HCT116 (cell line): ENCODE results near the gene PRSS56. TPM values are rescaled to one million over a fixed set of nuclear protein-coding genes. Genes with fewer than 3 reads are reported as not detected.

Experiments
- ATAC-seq: fragments of 200-7000 bp; cut with Tn5 transposase; 2 replicates; pipeline ENCODE4 v1.9.1; 2020; ENCODE audit warnings: mild to moderate bottlenecking, moderate library complexity
- BruUV-seq: library from RNA; stranded (reverse); fragments of 400-500 nt; replicated peaks from 2 replicates; lab custom pipeline; 2021; lab: Mats Ljungman, UMichigan
- CTCF ChIA-PET: fragments of 300-600 bp; sonication (Branson Sonifier 250); formaldehyde crosslinking; loops from one replicate; lab custom pipeline; 2021; ENCODE audit warnings: antibody characterized with exemption; lab: Charles Lee
- POLR2A ChIA-PET: fragments of 300-600, 350-600 bp; sonication (Branson Sonifier 250); formaldehyde crosslinking; loops from one replicate; lab custom pipeline; 2021; ENCODE audit warnings: antibody characterized with exemption; lab: Charles Lee
- RAD21 ChIA-PET, 2 experiments: fragments of 300-600 bp; sonication (Branson Sonifier 250); formaldehyde crosslinking; loops; one replicate each; lab custom pipeline; 2023; ENCODE audit warnings: low total read pairs in 2 of 2; ENCODE audit not compliant: uncharacterized antibody in 2 of 2, unreplicated experiment in 2 of 2, low non-redundant PET in 1 of 2; lab: Charles Lee
- DNase-seq: peaks from one replicate; pipeline ENCODE4 v3.0.0-alpha.2; 2010; ENCODE audit warnings: low read depth, low spot score
- H2AFZ ChIP-seq: fragments of 200-600 bp; shearing (Covaris generic), sonication (generic); 2 replicates; pipeline ENCODE4 v1.6.1; 2017; ENCODE audit warnings: low read depth, mixed run types, mixed read lengths, antibody characterized with exemption, low read length; ENCODE audit not compliant: poor library complexity, severe bottlenecking
- H3K27ac ChIP-seq: 2 replicates; pipeline ENCODE4 v1.5.1; 2012; ENCODE audit warnings: low read depth, low read length
- H3K27me3 ChIP-seq: fragments of 200-600 bp; sonication (generic); 2 replicates; pipeline ENCODE4 v1.6.1; 2016; ENCODE audit warnings: mixed run types, low read length, mixed read lengths; ENCODE audit not compliant: insufficient read depth
- H3K36me3 ChIP-seq, 2 experiments: fragments of 200-500 bp in 1 of 2; fragments of 200-600 bp in 1 of 2; sonication (Bioruptor generic) in 1 of 2; sonication (generic) in 1 of 2; 2 replicates each; pipeline versions ENCODE4 v1.5.1 to v1.6.1; 2014 to 2016; ENCODE audit warnings: low read length in 2 of 2, inconsistent platforms in 1 of 2, mixed read lengths in 1 of 2, mixed run types in 1 of 2; ENCODE audit not compliant: insufficient read depth in 2 of 2, control insufficient read depth in 1 of 2
- H3K4me1 ChIP-seq, 2 experiments: fragments of 200-600 bp in 1 of 2; sonication (generic) in 1 of 2; 2 replicates each; pipeline versions ENCODE4 v1.5.1 to v1.6.1; 2012 to 2017; ENCODE audit warnings: low read length in 2 of 2, inconsistent platforms in 1 of 2, mild to moderate bottlenecking in 1 of 2, mixed read lengths in 1 of 2, mixed run types in 1 of 2, moderate library complexity in 1 of 2; ENCODE audit not compliant: insufficient read depth in 2 of 2, control insufficient read depth in 1 of 2
- H3K4me2 ChIP-seq: fragments of 200-600 bp; sonication (generic); 2 replicates; pipeline ENCODE4 v1.6.1; 2017; ENCODE audit warnings: mixed run types, low read length, mixed read lengths
- H3K4me3 ChIP-seq, 2 experiments: fragments of 200-600 bp in 1 of 2; sonication (generic) in 1 of 2; replicated peaks in 1 of 2; 2 replicates each; pipeline ENCODE4 v1.5.1; 2011 to 2016; ENCODE audit warnings: low read length in 2 of 2, control low read depth in 1 of 2, low read depth in 1 of 2, mild to moderate bottlenecking in 1 of 2, mixed read lengths in 1 of 2, mixed run types in 1 of 2
- H3K79me2 ChIP-seq: fragments of 200-600 bp; sonication (generic); 2 replicates; pipeline ENCODE4 v1.6.1; 2017; ENCODE audit warnings: mild to moderate bottlenecking, mixed run types, low read length, moderate library complexity, mixed read lengths; ENCODE audit not compliant: insufficient read depth
- H3K9ac ChIP-seq: fragments of 200-600 bp; sonication (generic); 2 replicates; pipeline ENCODE4 v1.6.1; 2016; ENCODE audit warnings: low read length, mixed read lengths
- H3K9me2 ChIP-seq: fragments of 200-600 bp; sonication (generic), shearing (Covaris generic); 2 replicates; pipeline ENCODE4 v1.6.1; 2017; ENCODE audit warnings: mixed run types, mild to moderate bottlenecking, moderate library complexity; ENCODE audit not compliant: insufficient read depth
- H3K9me3 ChIP-seq, 2 experiments: fragments of 200-500 bp in 1 of 2; fragments of 200-600 bp in 1 of 2; sonication (Bioruptor generic) in 1 of 2; sonication (generic) in 1 of 2; 2 replicates each; pipeline ENCODE4 v1.6.1; 2014 to 2017; ENCODE audit warnings: low read length in 2 of 2, mixed read lengths in 2 of 2, inconsistent platforms in 1 of 2, low read depth in 1 of 2, mild to moderate bottlenecking in 1 of 2, mixed run types in 1 of 2, moderate library complexity in 1 of 2; ENCODE audit not compliant: control insufficient read depth in 1 of 2, insufficient read depth in 1 of 2
- H4K20me1 ChIP-seq: fragments of 200-600 bp; sonication (generic), shearing (Covaris generic); 2 replicates; pipeline ENCODE4 v1.6.1; 2017; ENCODE audit warnings: mixed run types, mild to moderate bottlenecking, moderate library complexity; ENCODE audit not compliant: insufficient read depth
- CEBPB ChIP-seq: IDR thresholded peaks from 2 replicates; pipeline ENCODE4 v1.6.1; 2012; ENCODE audit warnings: low read depth
- CTCF ChIP-seq, 3 experiments: fragments of 200-600 bp in 1 of 3; sonication (generic) in 1 of 3; IDR thresholded peaks in 2 of 3; conservative IDR thresholded peaks in 1 of 3; 2 replicates each; pipeline ENCODE4 v1.5.1; 2012 to 2017; ENCODE audit warnings: low read depth in 2 of 3, low read length in 2 of 3, antibody characterized with exemption in 1 of 3, borderline replicate concordance in 1 of 3, control low read depth in 1 of 3, mild to moderate bottlenecking in 1 of 3, mixed read lengths in 1 of 3, mixed run types in 1 of 3, moderate library complexity in 1 of 3; ENCODE audit not compliant: insufficient read depth in 1 of 3
- EZH2phosphoT487 ChIP-seq: fragments of 200-600 bp; IDR thresholded peaks from 2 replicates; pipeline ENCODE4 v1.6.1; 2018; ENCODE audit warnings: antibody characterized with exemption, borderline replicate concordance
- FOSL1 ChIP-seq: IDR thresholded peaks from 2 replicates; pipeline ENCODE4 v1.6.1; 2012; ENCODE audit warnings: low read depth
- POLR2A ChIP-seq: IDR thresholded peaks from 2 replicates; pipeline ENCODE4 v1.7.0; 2011; ENCODE audit warnings: borderline replicate concordance; ENCODE audit not compliant: insufficient read depth, insufficient read length; ENCODE audit errors: extremely low read depth
- POLR2AphosphoS5 ChIP-seq: IDR thresholded peaks from 2 replicates; pipeline ENCODE4 v1.6.1; 2011; ENCODE audit warnings: mild to moderate bottlenecking, low read depth, low read length, moderate library complexity
- TCF7L2 ChIP-seq: IDR thresholded peaks from 2 replicates; pipeline ENCODE4 v1.7.0; 2011; ENCODE audit warnings: borderline replicate concordance, inconsistent platforms; ENCODE audit not compliant: insufficient read depth, insufficient read length; ENCODE audit errors: extremely low read depth
- ZFX ChIP-seq: fragments of 450-650 bp; IDR thresholded peaks from 2 replicates; pipeline ENCODE4 v1.6.1; 2017
- ZNF274 ChIP-seq: fragments of 200-500 bp; sonication (Bioruptor generic); IDR thresholded peaks from 2 replicates; pipeline ENCODE4 v1.6.1; 2014; ENCODE audit warnings: mild to moderate bottlenecking, low read depth, low read length, inconsistent platforms
- intact Hi-C: fragments of 100-400 bp; cut with micrococcal nuclease; formaldehyde crosslinking; loops from 2 replicates; pipeline ENCODE4 v1.10.0; 2022
- total RNA-seq: library from RNA; stranded (reverse); gene quantifications from one replicate; pipeline ENCODE4 v1.2.1, GENCODE V29; 2021; ENCODE audit not compliant: unreplicated experiment
- TF ChIP-seq, protein P1 (sequence below): IDR thresholded peaks from 2 replicates; pipeline ENCODE4 v1.6.1; 2012

Gene PRSS56
- total RNA-seq, 1 experiment from 2014 or later = not detected

DNA sequence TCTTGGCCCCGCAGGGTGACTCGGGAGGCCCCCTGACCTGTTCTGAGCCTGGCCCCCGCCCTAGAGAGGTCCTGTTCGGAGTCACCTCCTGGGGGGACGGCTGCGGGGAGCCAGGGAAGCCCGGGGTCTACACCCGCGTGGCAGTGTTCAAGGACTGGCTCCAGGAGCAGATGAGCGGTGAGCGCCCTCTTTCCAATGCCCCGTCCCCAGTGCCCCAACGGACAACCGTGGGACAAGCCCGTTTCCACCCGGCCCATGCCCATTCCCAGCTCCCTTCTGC lies 3.2 kb downstream of the PRSS56 start:
- no peak overlapping the region for H3K4me2 ChIP-seq
- no peaks in the 10 kb centered on the region for H3K79me2 ChIP-seq
- H2AFZ ChIP-seq = no peak overlapping the region
- ChIA-PET CTCF (no interaction called here), POLR2A (no interaction called here), RAD21 (no interaction called here)
- no peaks in the 10 kb centered on the region for H3K36me3 ChIP-seq
- no peak for ATAC-seq
- H3K9me2 ChIP-seq = no peaks in the 10 kb centered on the region
- no peak for TF ChIP-seq TCF7L2
- TF ChIP-seq FOSL1 = no peak
- TF ChIP-seq CEBPB = no peak
- TF ChIP-seq EZH2phosphoT487 = no peak
- TF ChIP-seq POLR2AphosphoS5 = no peak
- TF ChIP-seq POLR2A = no peak
- no peak for TF ChIP-seq ZNF274
- TF ChIP-seq, protein P1, sequence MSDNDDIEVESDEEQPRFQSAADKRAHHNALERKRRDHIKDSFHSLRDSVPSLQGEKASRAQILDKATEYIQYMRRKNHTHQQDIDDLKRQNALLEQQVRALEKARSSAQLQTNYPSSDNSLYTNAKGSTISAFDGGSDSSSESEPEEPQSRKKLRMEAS = no peak
- no peak overlapping the region for H3K27ac ChIP-seq
- BruUV-seq = no TSS peak
- H3K27me3 ChIP-seq = no peaks in the 10 kb centered on the region
- DNase-seq = no peak
- peaks cover 0 to 6% of the 10 kb centered on the region in 2 experiments; a peak in 1 of 4 replicates for H3K4me1 ChIP-seq
- H3K9me3 ChIP-seq = no peaks in the 10 kb centered on the region
- H4K20me1 ChIP-seq = no peaks in the 10 kb centered on the region
- intact Hi-C loops = loop anchor here (10.0 kb wide), 1 partner anchor 179 kb away; no protein-coding TSS in a partner anchor
- H3K4me3 ChIP-seq = no peak overlapping the region
- H3K9ac ChIP-seq = no peak overlapping the region

DNA sequence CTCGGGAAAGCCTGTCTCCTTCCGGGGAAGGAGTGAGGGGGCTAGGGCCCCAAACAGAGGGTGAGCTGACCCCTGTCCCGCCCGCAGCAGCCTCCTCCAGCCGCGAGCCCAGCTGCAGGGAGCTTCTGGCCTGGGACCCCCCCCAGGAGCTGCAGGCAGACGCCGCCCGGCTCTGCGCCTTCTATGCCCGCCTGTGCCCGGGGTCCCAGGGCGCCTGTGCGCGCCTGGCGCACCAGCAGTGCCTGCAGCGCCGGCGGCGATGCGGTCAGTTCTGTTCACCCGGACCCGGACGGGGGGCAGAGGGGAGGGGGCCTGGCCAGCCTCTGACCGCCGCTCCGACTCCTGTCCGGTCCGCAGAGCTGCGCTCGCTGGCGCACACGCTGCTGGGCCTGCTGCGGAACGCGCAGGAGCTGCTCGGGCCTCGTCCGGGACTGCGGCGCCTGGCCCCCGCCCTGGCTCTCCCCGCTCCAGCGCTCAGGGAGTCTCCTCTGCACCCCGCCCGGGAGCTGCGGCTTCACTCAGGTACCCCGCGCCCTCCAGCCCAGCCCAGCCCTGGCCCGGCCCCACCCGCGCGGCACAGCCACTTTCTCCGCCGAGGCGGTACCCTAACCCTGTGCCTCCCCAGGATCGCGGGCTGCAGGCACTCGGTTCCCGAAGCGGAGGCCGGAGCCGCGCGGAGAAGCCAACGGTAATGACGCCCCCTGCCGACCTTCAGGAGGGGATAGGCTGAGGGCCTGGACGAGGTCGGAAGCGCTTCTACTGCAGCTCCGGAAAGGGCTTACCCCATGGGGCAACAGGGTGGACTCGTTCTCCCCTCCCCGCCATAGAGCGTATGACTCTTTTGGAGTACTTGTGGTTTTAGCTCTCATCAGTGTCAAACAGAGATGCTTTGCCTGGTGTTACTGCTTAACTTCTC lies 3.8 kb downstream of the PRSS56 start:
- ChIA-PET POLR2A (no interaction called here), RAD21 (no interaction called here), CTCF (no interaction called here)
- Histone ChIP-seq H3K27ac (no peak overlapping the region), H3K9me2 (no peaks in the 10 kb centered on the region), H3K9me3 (no peaks in the 10 kb centered on the region), H3K27me3 (no peaks in the 10 kb centered on the region), H2AFZ (no peak overlapping the region), H3K4me3 (0 out of 4 replicates have a peak overlapping the region, but pooled peaks have one; percentile 9 to 16), H3K9ac (no peak overlapping the region), H4K20me1 (no peaks in the 10 kb centered on the region), H3K79me2 (no peaks in the 10 kb centered on the region), H3K4me1 (peaks cover 0 to 6% of the 10 kb centered on the region in 2 experiments; a peak in 1 of 4 replicates), H3K4me2 (peak overlapping the region; percentile 56)
- ATAC-seq (peak; percentile 65), DNase-seq (no peak)
- no TSS peak for BruUV-seq
- intact Hi-C loops = loop anchor here (10.0 kb wide), 1 partner anchor 179 kb away; no protein-coding TSS in a partner anchor
- 0 out of 6 replicates have a peak, but pooled peaks of 2 of the 3 experiments have one; percentile 10 to 15 for TF ChIP-seq CTCF (IDR thresholded peaks at IDR 0.05 in 2 of 3, conservative IDR thresholded peaks at IDR 0.05 in 1 of 3; ENCODE audit: borderline replicate concordance in 1 of 3, insufficient read depth in 1 of 3, low read depth in 2 of 3, low read length in 2 of 3)
- TF ChIP-seq ZFX = no peak
- TF ChIP-seq, all 23 proteins: peak for 1
- no peaks in the 10 kb centered on the region for H3K36me3 ChIP-seq
